GM12878 (cell line): ENCODE measurements around the gene CCNJ. TPM values are rescaled to one million over a fixed set of nuclear protein-coding genes. Genes with fewer than 3 reads are reported as not detected.

Experiments used
- ATF7 ChIP-seq: fragments of 450-650 bp; IDR thresholded peaks from 2 replicates; pipeline ENCODE4 v1.6.1; 2016; ENCODE audit warnings: low read depth, mild to moderate bottlenecking
- CBX3 ChIP-seq: fragments of 200-600 bp; sonication (generic); IDR thresholded peaks from 2 replicates; pipeline ENCODE4 v1.6.1; 2016; ENCODE audit warnings: low read depth, borderline replicate concordance
- CBX5 ChIP-seq: sonication (generic); IDR thresholded peaks from 2 replicates; pipeline ENCODE4 v1.6.1; 2016; ENCODE audit warnings: low read depth, moderate library complexity, mild to moderate bottlenecking, inconsistent platforms
- CREM ChIP-seq: IDR thresholded peaks from 2 replicates; pipeline ENCODE4 v1.6.1; 2014; ENCODE audit warnings: antibody characterized with exemption, low read depth
- DPF2 ChIP-seq: fragments of 450-650 bp; IDR thresholded peaks from 2 replicates; pipeline ENCODE4 v1.6.1; 2017; ENCODE audit warnings: mild to moderate bottlenecking
- EGR1 ChIP-seq, 2 experiments: IDR thresholded peaks; 1 replicate in 1 of 2; 2 replicates in 1 of 2; pipeline ENCODE4 v1.6.1; 2011 to 2012; ENCODE audit warnings: low read depth in 2 of 2, low read length in 2 of 2, borderline replicate concordance in 1 of 2, mild to moderate bottlenecking in 1 of 2, moderate library complexity in 1 of 2
- EP300 ChIP-seq, 2 experiments: fragments of 150-350 bp in 1 of 2; IDR thresholded peaks; 2 replicates each; pipeline ENCODE4 v1.6.1; 2011 to 2012; ENCODE audit warnings: low read depth in 2 of 2, low read length in 2 of 2, borderline replicate concordance in 1 of 2, improper control_type of control experiment in 1 of 2, inconsistent platforms in 1 of 2; ENCODE audit not compliant: control insufficient read depth in 1 of 2
- FOXM1 ChIP-seq: IDR thresholded peaks from 2 replicates; pipeline ENCODE4 v1.6.1; 2012; ENCODE audit warnings: low read depth, mild to moderate bottlenecking, inconsistent platforms, low read length, moderate library complexity
- JUND ChIP-seq: IDR thresholded peaks from 2 replicates; pipeline ENCODE4 v1.6.1; 2012; ENCODE audit warnings: low read depth, mild to moderate bottlenecking, low read length, improper control_type of control experiment, moderate library complexity
- KDM1A ChIP-seq: fragments of 200-600 bp; sonication (generic); IDR thresholded peaks from 2 replicates; pipeline ENCODE4 v1.6.1; 2016; ENCODE audit warnings: borderline replicate concordance
- MXI1 ChIP-seq: fragments of 150-350 bp; IDR thresholded peaks from 2 replicates; pipeline ENCODE4 v1.6.1; 2011; ENCODE audit warnings: low read depth, mild to moderate bottlenecking, inconsistent platforms, low read length, improper control_type of control experiment
- MYB ChIP-seq: fragments of 150-350 bp; IDR thresholded peaks from 2 replicates; pipeline ENCODE4 v1.6.1; 2014; ENCODE audit warnings: mild to moderate bottlenecking, low read depth, low read length, borderline replicate concordance
- NFIC ChIP-seq: IDR thresholded peaks from 2 replicates; pipeline ENCODE4 v1.6.1; 2012; ENCODE audit warnings: low read depth, mild to moderate bottlenecking, inconsistent platforms, low read length, moderate library complexity
- RFX5 ChIP-seq: IDR thresholded peaks from 2 replicates; pipeline ENCODE4 v1.6.1; 2011; ENCODE audit warnings: low read depth, low read length, improper control_type of control experiment
- SMC3 ChIP-seq: IDR thresholded peaks from 2 replicates; pipeline ENCODE4 v1.6.1; 2011; ENCODE audit warnings: low read length, improper control_type of control experiment, borderline replicate concordance
- SRF ChIP-seq, 2 experiments: IDR thresholded peaks; 2 replicates each; pipeline ENCODE4 v1.6.1; 2011; ENCODE audit warnings: low read depth in 2 of 2, low read length in 2 of 2, mild to moderate bottlenecking in 1 of 2, moderate library complexity in 1 of 2
- WRNIP1 ChIP-seq: IDR thresholded peaks from 2 replicates; pipeline ENCODE4 v1.6.1; 2011; ENCODE audit warnings: low read depth, low read length, improper control_type of control experiment, borderline replicate concordance
- YY1 ChIP-seq: IDR thresholded peaks from 2 replicates; pipeline ENCODE4 v1.6.1; 2011; ENCODE audit warnings: low read depth, mild to moderate bottlenecking, low read length
- polyA plus RNA-seq, 11 experiments: library from polyadenylated mRNA; depleted of rRNA in 4 of 11; unstranded in 6 of 11; stranded (reverse) in 5 of 11; fragments of >200 nt; fragmentation: Nextera tagmentation in 4 of 11; fragmentation: Illumina TruSeq in 1 of 11; extraction: Ambion mirVana in 4 of 11; extraction: Trizol in 1 of 11; gene quantifications; 1 replicate in 1 of 11; 2 replicates in 10 of 11; pipeline versions ENCODE4 v1.2.1 to v1.2.3, GENCODE V29; 2011 to 2016; ENCODE audit warnings: inconsistent platforms in 2 of 11, missing spikeins in 2 of 11, low read depth in 1 of 11
- total RNA-seq, 4 experiments: library from RNA; depleted of rRNA in 3 of 4; stranded (reverse); fragments of >200 nt in 3 of 4; fragmentation: Illumina TruSeq in 1 of 4; extraction: Trizol in 1 of 4; gene quantifications; 2 replicates each; pipeline versions ENCODE4 v1.2.1 to v1.2.3, GENCODE V29; 2013 to 2021
- TF ChIP-seq, protein P1 (sequence below): IDR thresholded peaks from 2 replicates; pipeline ENCODE4 v1.6.1; 2011; ENCODE audit warnings: borderline replicate concordance, low read depth, mild to moderate bottlenecking, moderate library complexity, mixed read lengths, low read length; ENCODE audit not compliant: insufficient read depth; ENCODE audit errors: extremely low read length
- TF ChIP-seq, protein P2 (sequence below): IDR thresholded peaks from 2 replicates; pipeline ENCODE4 v1.6.1; 2012; ENCODE audit warnings: improper control_type of control experiment, low read depth, low read length; ENCODE audit not compliant: insufficient replicate concordance
- TF ChIP-seq, protein P3 (sequence below): fragments of 450-650 bp; IDR thresholded peaks from 2 replicates; pipeline ENCODE4 v1.6.1; 2017; ENCODE audit warnings: borderline replicate concordance
- TF ChIP-seq, protein P4 (sequence below): IDR thresholded peaks from 2 replicates; pipeline ENCODE4 v1.6.1; 2012; ENCODE audit warnings: low read depth, low read length, improper control_type of control experiment

CCNJ gene
- total and polyA plus RNA-seq, 10 of the 15 experiments (the other 5 are each of a cell fraction or from before 2014, with no cell fraction given) = 0.56 to 8.8 (median 6.6) TPM

DNA sequence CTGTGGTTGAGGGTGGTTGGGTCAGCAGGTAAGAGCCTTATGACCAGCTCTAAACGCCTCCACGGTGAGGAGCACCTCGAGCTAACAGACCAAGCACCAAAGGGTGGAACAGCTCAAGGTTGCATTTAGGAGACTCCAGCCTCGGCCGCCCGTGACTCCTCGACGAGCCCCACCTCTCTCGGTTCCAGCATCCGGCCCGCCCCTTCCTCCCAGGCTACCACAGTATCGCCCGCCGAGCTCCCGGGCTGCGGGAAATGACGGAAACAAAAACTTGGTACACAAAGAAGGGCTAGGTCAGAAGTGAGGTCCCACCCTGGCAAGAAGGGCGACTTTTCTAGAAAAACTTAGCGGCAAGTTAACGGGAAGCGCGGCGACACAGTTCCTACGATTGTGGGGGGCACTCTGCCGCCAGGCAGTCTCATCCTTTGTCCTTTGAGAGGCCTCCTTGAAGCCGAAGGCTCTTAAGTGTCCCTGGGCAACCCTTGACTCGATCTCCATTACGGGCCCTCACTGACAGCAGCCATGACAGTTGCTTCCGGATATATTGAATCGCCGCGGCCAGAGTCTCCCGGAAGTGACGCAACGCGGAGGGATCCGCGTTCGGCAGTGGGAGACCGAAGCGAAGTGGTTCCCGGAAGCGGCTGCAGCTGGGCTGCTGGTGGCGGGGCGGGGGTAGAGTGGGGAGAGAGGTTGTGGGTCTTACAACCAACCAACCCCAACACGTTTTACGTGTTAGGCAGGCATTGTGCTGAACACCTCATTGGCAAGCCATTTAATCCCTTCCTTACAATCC is 46.5 kb downstream of the CCNJ start (continued):
- peak; percentile 57 for TF ChIP-seq EGR1 (IDR thresholded peaks at IDR 0.05; ENCODE audit: borderline replicate concordance in 1 of 2, low read depth in 2 of 2, low read length in 2 of 2)
- TF ChIP-seq, protein P1, sequence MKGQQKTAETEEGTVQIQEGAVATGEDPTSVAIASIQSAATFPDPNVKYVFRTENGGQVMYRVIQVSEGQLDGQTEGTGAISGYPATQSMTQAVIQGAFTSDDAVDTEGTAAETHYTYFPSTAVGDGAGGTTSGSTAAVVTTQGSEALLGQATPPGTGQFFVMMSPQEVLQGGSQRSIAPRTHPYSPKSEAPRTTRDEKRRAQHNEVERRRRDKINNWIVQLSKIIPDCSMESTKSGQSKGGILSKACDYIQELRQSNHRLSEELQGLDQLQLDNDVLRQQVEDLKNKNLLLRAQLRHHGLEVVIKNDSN = no peak
- TF ChIP-seq SMC3 = no peak
- TF ChIP-seq MXI1 = peak; percentile 87
- no peak for TF ChIP-seq KDM1A
- TF ChIP-seq, protein P2, sequence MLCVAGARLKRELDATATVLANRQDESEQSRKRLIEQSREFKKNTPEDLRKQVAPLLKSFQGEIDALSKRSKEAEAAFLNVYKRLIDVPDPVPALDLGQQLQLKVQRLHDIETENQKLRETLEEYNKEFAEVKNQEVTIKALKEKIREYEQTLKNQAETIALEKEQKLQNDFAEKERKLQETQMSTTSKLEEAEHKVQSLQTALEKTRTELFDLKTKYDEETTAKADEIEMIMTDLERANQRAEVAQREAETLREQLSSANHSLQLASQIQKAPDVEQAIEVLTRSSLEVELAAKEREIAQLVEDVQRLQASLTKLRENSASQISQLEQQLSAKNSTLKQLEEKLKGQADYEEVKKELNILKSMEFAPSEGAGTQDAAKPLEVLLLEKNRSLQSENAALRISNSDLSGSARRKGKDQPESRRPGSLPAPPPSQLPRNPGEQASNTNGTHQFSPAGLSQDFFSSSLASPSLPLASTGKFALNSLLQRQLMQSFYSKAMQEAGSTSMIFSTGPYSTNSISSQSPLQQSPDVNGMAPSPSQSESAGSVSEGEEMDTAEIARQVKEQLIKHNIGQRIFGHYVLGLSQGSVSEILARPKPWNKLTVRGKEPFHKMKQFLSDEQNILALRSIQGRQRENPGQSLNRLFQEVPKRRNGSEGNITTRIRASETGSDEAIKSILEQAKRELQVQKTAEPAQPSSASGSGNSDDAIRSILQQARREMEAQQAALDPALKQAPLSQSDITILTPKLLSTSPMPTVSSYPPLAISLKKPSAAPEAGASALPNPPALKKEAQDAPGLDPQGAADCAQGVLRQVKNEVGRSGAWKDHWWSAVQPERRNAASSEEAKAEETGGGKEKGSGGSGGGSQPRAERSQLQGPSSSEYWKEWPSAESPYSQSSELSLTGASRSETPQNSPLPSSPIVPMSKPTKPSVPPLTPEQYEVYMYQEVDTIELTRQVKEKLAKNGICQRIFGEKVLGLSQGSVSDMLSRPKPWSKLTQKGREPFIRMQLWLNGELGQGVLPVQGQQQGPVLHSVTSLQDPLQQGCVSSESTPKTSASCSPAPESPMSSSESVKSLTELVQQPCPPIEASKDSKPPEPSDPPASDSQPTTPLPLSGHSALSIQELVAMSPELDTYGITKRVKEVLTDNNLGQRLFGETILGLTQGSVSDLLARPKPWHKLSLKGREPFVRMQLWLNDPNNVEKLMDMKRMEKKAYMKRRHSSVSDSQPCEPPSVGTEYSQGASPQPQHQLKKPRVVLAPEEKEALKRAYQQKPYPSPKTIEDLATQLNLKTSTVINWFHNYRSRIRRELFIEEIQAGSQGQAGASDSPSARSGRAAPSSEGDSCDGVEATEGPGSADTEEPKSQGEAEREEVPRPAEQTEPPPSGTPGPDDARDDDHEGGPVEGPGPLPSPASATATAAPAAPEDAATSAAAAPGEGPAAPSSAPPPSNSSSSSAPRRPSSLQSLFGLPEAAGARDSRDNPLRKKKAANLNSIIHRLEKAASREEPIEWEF = peak; percentile 53
- no peak for TF ChIP-seq WRNIP1
- TF ChIP-seq ATF7 = peak; percentile 87
- TF ChIP-seq, protein P3, sequence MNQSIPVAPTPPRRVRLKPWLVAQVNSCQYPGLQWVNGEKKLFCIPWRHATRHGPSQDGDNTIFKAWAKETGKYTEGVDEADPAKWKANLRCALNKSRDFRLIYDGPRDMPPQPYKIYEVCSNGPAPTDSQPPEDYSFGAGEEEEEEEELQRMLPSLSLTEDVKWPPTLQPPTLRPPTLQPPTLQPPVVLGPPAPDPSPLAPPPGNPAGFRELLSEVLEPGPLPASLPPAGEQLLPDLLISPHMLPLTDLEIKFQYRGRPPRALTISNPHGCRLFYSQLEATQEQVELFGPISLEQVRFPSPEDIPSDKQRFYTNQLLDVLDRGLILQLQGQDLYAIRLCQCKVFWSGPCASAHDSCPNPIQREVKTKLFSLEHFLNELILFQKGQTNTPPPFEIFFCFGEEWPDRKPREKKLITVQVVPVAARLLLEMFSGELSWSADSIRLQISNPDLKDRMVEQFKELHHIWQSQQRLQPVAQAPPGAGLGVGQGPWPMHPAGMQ = no peak
- peak; percentile 98 for TF ChIP-seq CREM
- 0 out of 4 replicates have a peak, but pooled peaks of 1 of the 2 experiments have one; percentile 18 for TF ChIP-seq SRF (IDR thresholded peaks at IDR 0.05; ENCODE audit: low read depth in 2 of 2, low read length in 2 of 2)
- TF ChIP-seq JUND = peak; percentile 49; the same call in 1 of the 2 replicates
- no peak for TF ChIP-seq MYB
- TF ChIP-seq EP300 (IDR thresholded peaks at IDR 0.05; ENCODE audit: borderline replicate concordance in 1 of 2, control insufficient read depth in 1 of 2, low read depth in 2 of 2, low read length in 2 of 2) = peak in 1 of 2 experiments; percentile 54; a peak in 1 of 4 replicates
- TF ChIP-seq CBX3 = no peak
- TF ChIP-seq RFX5 = peak; percentile 46; the same call in 1 of the 2 replicates
- peak; percentile 37; the same call in 1 of the 2 replicates for TF ChIP-seq NFIC
- TF ChIP-seq CBX5 = peak; percentile 99
- peak; percentile 67; the same call in 1 of the 2 replicates for TF ChIP-seq FOXM1
- TF ChIP-seq DPF2 = peak; percentile 61; the same call in 1 of the 2 replicates
- TF ChIP-seq YY1 = peak; percentile 98
- TF ChIP-seq, protein P4, sequence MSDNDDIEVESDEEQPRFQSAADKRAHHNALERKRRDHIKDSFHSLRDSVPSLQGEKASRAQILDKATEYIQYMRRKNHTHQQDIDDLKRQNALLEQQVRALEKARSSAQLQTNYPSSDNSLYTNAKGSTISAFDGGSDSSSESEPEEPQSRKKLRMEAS = peak; percentile 67; the same call in 1 of the 2 replicates
